DND-41 (cell line): ENCODE measurements around the gene VCL.

ENCODE experiments used
- EZH2 ChIP-seq: IDR thresholded peaks from 3 replicates; pipeline ENCODE4 v1.6.1; 2012; ENCODE audit warnings: borderline replicate concordance, low read depth, mild to moderate bottlenecking, moderate library complexity, low read length, inconsistent platforms; ENCODE audit not compliant: severe bottlenecking
- TF ChIP-seq, protein P1 (sequence below): IDR thresholded peaks from 2 replicates; pipeline ENCODE4 v1.5.1; 2012; ENCODE audit warnings: borderline replicate concordance, low read length, moderate library complexity, mild to moderate bottlenecking; ENCODE audit not compliant: poor library complexity, severe bottlenecking; ENCODE audit errors: extremely low read depth

DNA sequence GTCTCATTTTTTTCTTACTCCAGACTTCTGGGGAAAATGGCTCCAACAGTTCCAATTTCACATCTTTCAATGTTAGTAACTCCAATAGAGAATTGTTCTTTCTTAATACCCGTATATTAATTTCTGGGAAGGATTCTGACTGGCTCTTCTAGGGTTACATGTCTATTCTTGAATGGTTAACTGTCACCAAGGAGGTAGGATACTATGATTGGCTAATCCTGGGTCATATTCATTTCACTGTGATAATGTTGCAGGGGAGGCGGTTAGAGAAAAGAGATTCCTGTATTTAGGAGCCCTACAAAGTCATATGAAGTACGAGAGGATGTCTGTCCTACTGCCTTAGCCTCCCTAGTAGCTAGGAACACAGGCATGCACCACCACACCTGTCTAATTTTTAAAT lies 16.1 kb upstream of the VCL start:
- TF ChIP-seq, protein P1, sequence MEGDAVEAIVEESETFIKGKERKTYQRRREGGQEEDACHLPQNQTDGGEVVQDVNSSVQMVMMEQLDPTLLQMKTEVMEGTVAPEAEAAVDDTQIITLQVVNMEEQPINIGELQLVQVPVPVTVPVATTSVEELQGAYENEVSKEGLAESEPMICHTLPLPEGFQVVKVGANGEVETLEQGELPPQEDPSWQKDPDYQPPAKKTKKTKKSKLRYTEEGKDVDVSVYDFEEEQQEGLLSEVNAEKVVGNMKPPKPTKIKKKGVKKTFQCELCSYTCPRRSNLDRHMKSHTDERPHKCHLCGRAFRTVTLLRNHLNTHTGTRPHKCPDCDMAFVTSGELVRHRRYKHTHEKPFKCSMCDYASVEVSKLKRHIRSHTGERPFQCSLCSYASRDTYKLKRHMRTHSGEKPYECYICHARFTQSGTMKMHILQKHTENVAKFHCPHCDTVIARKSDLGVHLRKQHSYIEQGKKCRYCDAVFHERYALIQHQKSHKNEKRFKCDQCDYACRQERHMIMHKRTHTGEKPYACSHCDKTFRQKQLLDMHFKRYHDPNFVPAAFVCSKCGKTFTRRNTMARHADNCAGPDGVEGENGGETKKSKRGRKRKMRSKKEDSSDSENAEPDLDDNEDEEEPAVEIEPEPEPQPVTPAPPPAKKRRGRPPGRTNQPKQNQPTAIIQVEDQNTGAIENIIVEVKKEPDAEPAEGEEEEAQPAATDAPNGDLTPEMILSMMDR: no peak
- no peak for TF ChIP-seq EZH2
